Panc1 (cell line): ENCODE results near the gene TMPRSS3. TPM values are rescaled to one million over a fixed set of nuclear protein-coding genes. Genes with fewer than 3 reads are reported as not detected.

ENCODE experiments used
- ATAC-seq: fragments of 200-7000 bp; cut with Tn5 transposase; 2 replicates; pipeline ENCODE4 v1.9.1; 2020; ENCODE audit warnings: mild to moderate bottlenecking, moderate library complexity
- BruUV-seq: library from RNA; stranded (reverse); fragments of 400-500 nt; replicated peaks from 2 replicates; lab custom pipeline; 2021; lab: Mats Ljungman, UMichigan
- CTCF ChIA-PET: fragments of 300-600 bp; sonication (Branson Sonifier 250); formaldehyde crosslinking; loops from one replicate; lab custom pipeline; 2022; ENCODE audit warnings: antibody characterized with exemption; lab: Charles Lee
- POLR2A ChIA-PET: fragments of 300-600 bp; sonication (Branson Sonifier 250); formaldehyde crosslinking; loops from one replicate; lab custom pipeline; 2022; ENCODE audit warnings: antibody characterized with exemption; lab: Charles Lee
- DNase-seq: peaks from one replicate; pipeline ENCODE4 v3.0.0-alpha.2; 2010; ENCODE audit warnings: low read depth, low spot score
- H3K27ac ChIP-seq: 2 replicates; pipeline ENCODE4 v1.5.1; 2011; ENCODE audit warnings: mild to moderate bottlenecking, low read length, inconsistent platforms
- H3K27me3 ChIP-seq: fragments of 200-500 bp; sonication (Bioruptor generic); 2 replicates; pipeline ENCODE4 v1.6.0; 2014; ENCODE audit warnings: low read length, inconsistent platforms; ENCODE audit not compliant: control insufficient read depth, insufficient read depth
- H3K36me3 ChIP-seq: fragments of 200-500 bp; sonication (Bioruptor generic); 2 replicates; pipeline ENCODE4 v1.5.1; 2014; ENCODE audit warnings: inconsistent platforms, mild to moderate bottlenecking, low read length, moderate library complexity; ENCODE audit not compliant: control insufficient read depth, insufficient read depth
- H3K4me1 ChIP-seq: 2 replicates; pipeline ENCODE4 v1.5.1; 2011; ENCODE audit warnings: inconsistent platforms, mild to moderate bottlenecking, low read length, moderate library complexity; ENCODE audit not compliant: control insufficient read depth, insufficient read depth
- H3K4me3 ChIP-seq, 2 experiments: 2 replicates each; pipeline ENCODE4 v1.5.1; 2011 to 2012; ENCODE audit warnings: low read depth in 2 of 2, low read length in 2 of 2, mild to moderate bottlenecking in 2 of 2, inconsistent platforms in 1 of 2, moderate library complexity in 1 of 2
- H3K9me3 ChIP-seq: fragments of 200-500 bp; sonication (Bioruptor generic); 2 replicates; pipeline ENCODE4 v1.5.1; 2014; ENCODE audit warnings: low read depth, mild to moderate bottlenecking, inconsistent platforms, low read length, moderate library complexity; ENCODE audit not compliant: control insufficient read depth, insufficient read depth
- CTCF ChIP-seq: fragments of 450-650 bp; IDR thresholded peaks from 2 replicates; pipeline ENCODE4 v1.5.1; 2017; ENCODE audit warnings: mild to moderate bottlenecking
- POLR2AphosphoS5 ChIP-seq: IDR thresholded peaks from 2 replicates; pipeline ENCODE4 v1.6.1; 2012; ENCODE audit warnings: mild to moderate bottlenecking, low read depth, low read length, moderate library complexity
- REST ChIP-seq, 2 experiments: IDR thresholded peaks; 2 replicates each; pipeline ENCODE4 v1.6.1; 2011 to 2012; ENCODE audit warnings: low read depth in 2 of 2, control low read depth in 1 of 2, low read length in 1 of 2, mild to moderate bottlenecking in 1 of 2, moderate library complexity in 1 of 2; ENCODE audit not compliant: insufficient read depth in 1 of 2
- SIN3A ChIP-seq: IDR thresholded peaks from 2 replicates; pipeline ENCODE4 v1.6.1; 2012; ENCODE audit warnings: low read depth, mild to moderate bottlenecking, low read length, moderate library complexity, borderline replicate concordance; ENCODE audit not compliant: insufficient read depth
- TCF7L2 ChIP-seq: IDR thresholded peaks from 2 replicates; pipeline ENCODE4 v1.6.1; 2011; ENCODE audit warnings: mild to moderate bottlenecking, low read depth, low read length, inconsistent platforms
- in situ Hi-C: cut with HindIII; loops from 2 replicates; pipeline ENCODE4 v1.10.0; 2016; ENCODE audit warnings: low sequenced_read_pairs, low pct_unique_long_range_greater_than_20kb
- intact Hi-C: fragments of 100-400 bp; cut with micrococcal nuclease; formaldehyde crosslinking; loops from one replicate; pipeline ENCODE4 v1.10.0; 2022; ENCODE audit not compliant: unreplicated experiment
- total RNA-seq: library from RNA; stranded (reverse); gene quantifications from one replicate; pipeline ENCODE4 v1.2.1, GENCODE V29; 2021; ENCODE audit not compliant: unreplicated experiment

Gene TMPRSS3
- total RNA-seq, 1 experiment from 2014 or later: not detected

DNA sequence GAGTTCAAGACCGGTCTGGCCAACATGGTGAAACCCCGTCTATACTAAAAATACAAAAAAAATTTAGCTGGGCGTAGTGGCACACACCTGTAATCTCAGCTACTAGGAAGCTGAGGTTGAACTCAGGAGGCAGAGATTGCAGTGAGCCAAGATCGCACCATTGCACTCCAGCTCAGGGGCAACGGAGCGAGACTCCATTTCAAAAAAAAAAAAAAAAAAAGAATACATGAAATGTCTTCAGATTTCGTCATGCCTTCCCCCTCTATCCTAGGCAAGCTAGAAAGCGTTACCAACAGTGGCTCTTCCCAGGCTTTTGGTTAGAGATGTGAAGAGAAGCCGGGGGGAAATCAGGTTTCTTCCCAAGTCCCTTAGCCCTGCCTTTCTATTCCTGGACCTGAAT is 33.2 kb downstream of the TMPRSS3 start:
- ChIA-PET POLR2A (no interaction called here), CTCF (interaction anchor here (0.6 kb wide), 1 partner anchor 224 kb away, joined by 4 read pairs; no protein-coding TSS in a partner anchor)
- intact Hi-C loops (no loop called here), in situ Hi-C loops (no loop called here)
- no TSS peak for BruUV-seq
- Histone ChIP-seq H3K27ac (no peak overlapping the region), H3K27me3 (no peaks in the 10 kb centered on the region), H3K4me1 (no peaks in the 10 kb centered on the region; the same call in 1 of the 2 replicates), H3K9me3 (no peaks in the 10 kb centered on the region), H3K36me3 (no peaks in the 10 kb centered on the region), H3K4me3 (no peak overlapping the region)
- DNase-seq (no peak), ATAC-seq (no peak)
- TF ChIP-seq SIN3A: no peak
- TF ChIP-seq POLR2AphosphoS5: no peak
- no peak for TF ChIP-seq CTCF
- TF ChIP-seq REST (IDR thresholded peaks at IDR 0.05; ENCODE audit: insufficient read depth in 1 of 2, low read depth in 2 of 2, low read length in 1 of 2): no peak
- no peak for TF ChIP-seq TCF7L2

GRCh38 chr21:42362198-42362597 is 33.7 kb downstream of the TMPRSS3 start:
- in situ Hi-C loops: no loop called here
- POLR2A ChIA-PET: no interaction called here
- BruUV-seq: no TSS peak
- DNase-seq: no peak
- Histone ChIP-seq H3K27ac (no peak overlapping the region), H3K4me1 (no peaks in the 10 kb centered on the region; the same call in 1 of the 2 replicates), H3K4me3 (no peak overlapping the region), H3K27me3 (no peaks in the 10 kb centered on the region), H3K9me3 (no peaks in the 10 kb centered on the region), H3K36me3 (no peaks in the 10 kb centered on the region)
- no peak for ATAC-seq
- TF ChIP-seq SIN3A (no peak), TCF7L2 (no peak), CTCF (no peak), POLR2AphosphoS5 (no peak), REST (IDR thresholded peaks at IDR 0.05; ENCODE audit: insufficient read depth in 1 of 2, low read depth in 2 of 2, low read length in 1 of 2) (no peak)
- intact Hi-C loops: no loop called here
- CTCF ChIA-PET: interaction anchor here (0.6 to 1.7 kb wide), 2 partner anchors 19 to 225 kb away, joined by 4 read pairs; no protein-coding TSS in a partner anchor
